Smooth muscle cell (in vitro differentiated cells): Measurements from ENCODE around the gene PHLPP1. TPM values are rescaled to one million over a fixed set of nuclear protein-coding genes. Genes with fewer than 3 reads are reported as not detected.

Experiments used
- DNase-seq: peaks from one replicate; lab custom pipeline; 2025; ENCODE audit not compliant: unreplicated experiment; lab: John Stamatoyannopoulos, UW
- H2AFZ ChIP-seq: fragments of 200-600 bp; sonication (generic); 2 replicates; pipeline ENCODE4 v1.6.0; 2016; ENCODE audit warnings: antibody characterized with exemption, low read depth, mild to moderate bottlenecking
- H3F3A ChIP-seq: fragments of 200-600 bp; sonication (generic); 2 replicates; pipeline ENCODE4 v1.6.0; 2017; ENCODE audit warnings: antibody characterized with exemption, low read depth
- H3K27ac ChIP-seq: fragments of 200-600 bp; sonication (generic); 2 replicates; pipeline ENCODE4 v1.5.1; 2016; ENCODE audit warnings: low read depth, mild to moderate bottlenecking
- H3K27me3 ChIP-seq: fragments of 200-600 bp; sonication (generic); 2 replicates; pipeline ENCODE4 v1.6.1; 2016; ENCODE audit warnings: low read depth, mild to moderate bottlenecking
- H3K36me3 ChIP-seq: fragments of 200-600 bp; sonication (generic); 2 replicates; pipeline ENCODE4 v1.5.1; 2016; ENCODE audit warnings: low read depth
- H3K4me1 ChIP-seq: fragments of 200-600 bp; sonication (generic); 2 replicates; pipeline ENCODE4 v1.5.1; 2016; ENCODE audit warnings: low read depth
- H3K4me2 ChIP-seq: fragments of 200-600 bp; sonication (generic); 2 replicates; pipeline ENCODE4 v1.6.0; 2016; ENCODE audit warnings: mild to moderate bottlenecking
- H3K4me3 ChIP-seq: fragments of 200-600 bp; sonication (generic); 2 replicates; pipeline ENCODE4 v1.5.1; 2016; ENCODE audit warnings: mild to moderate bottlenecking
- H3K79me2 ChIP-seq: fragments of 200-600 bp; sonication (generic); 2 replicates; pipeline ENCODE4 v1.6.0; 2016; ENCODE audit warnings: low read depth, mild to moderate bottlenecking
- H3K9ac ChIP-seq: fragments of 200-600 bp; sonication (generic); 2 replicates; pipeline ENCODE4 v1.6.0; 2016; ENCODE audit warnings: low read depth
- H3K9me3 ChIP-seq: fragments of 200-600 bp; sonication (generic); replicated peaks from 2 replicates; pipeline ENCODE4 v1.5.1; 2016; ENCODE audit warnings: low read depth
- H4K20me1 ChIP-seq: fragments of 200-600 bp; sonication (generic); 2 replicates; pipeline ENCODE4 v1.6.0; 2016; ENCODE audit warnings: low read depth
- WGBS: methylation state at CpG from one replicate; pipeline ENCODE4 v1.1.7; 2016; ENCODE audit warnings: low lambda C conversion rate; 5-methylcytosine and 5-hydroxymethylcytosine counted together
- polyA plus RNA-seq: library from polyadenylated mRNA; unstranded; fragments of >200 nt; fragmentation: Nextera tagmentation; extraction: Ambion mirVana; gene quantifications from 2 replicates; pipeline ENCODE4 v1.2.1, GENCODE V29; 2016
- total RNA-seq: library from RNA; depleted of rRNA; stranded (reverse); fragments of >200 nt; gene quantifications from 2 replicates; pipeline ENCODE4 v1.2.3, GENCODE V29; 2014
- TF ChIP-seq, protein P1 (sequence below): fragments of 200-600 bp; sonication (generic); IDR thresholded peaks from 2 replicates; pipeline ENCODE4 v1.5.1; 2017; ENCODE audit warnings: borderline replicate concordance, mild to moderate bottlenecking, antibody characterized with exemption; ENCODE audit not compliant: insufficient read depth, poor library complexity, severe bottlenecking

Gene PHLPP1
- total and polyA plus RNA-seq, 2 experiments from 2014 or later: 1.1 to 4.3 TPM

GRCh38 chr18:62784338-62784965 lies 69.1 kb downstream of the PHLPP1 start:
- Histone ChIP-seq H3K36me3 (no peaks in the 10 kb centered on the region), H3K4me1 (peaks cover 51% of the 10 kb centered on the region), H3K27ac (peak overlapping the region; percentile 78), H3K79me2 (peaks cover 35% of the 10 kb centered on the region), H3K27me3 (no peaks in the 10 kb centered on the region), H3F3A (peaks cover 8% of the 10 kb centered on the region), H3K9me3 (no peaks in the 10 kb centered on the region), H2AFZ (no peak overlapping the region), H3K9ac (peak overlapping the region; percentile 31), H4K20me1 (peaks cover 3% of the 10 kb centered on the region), H3K4me2 (peak overlapping the region; percentile 58), H3K4me3 (no peak overlapping the region)
- TF ChIP-seq, protein P1, sequence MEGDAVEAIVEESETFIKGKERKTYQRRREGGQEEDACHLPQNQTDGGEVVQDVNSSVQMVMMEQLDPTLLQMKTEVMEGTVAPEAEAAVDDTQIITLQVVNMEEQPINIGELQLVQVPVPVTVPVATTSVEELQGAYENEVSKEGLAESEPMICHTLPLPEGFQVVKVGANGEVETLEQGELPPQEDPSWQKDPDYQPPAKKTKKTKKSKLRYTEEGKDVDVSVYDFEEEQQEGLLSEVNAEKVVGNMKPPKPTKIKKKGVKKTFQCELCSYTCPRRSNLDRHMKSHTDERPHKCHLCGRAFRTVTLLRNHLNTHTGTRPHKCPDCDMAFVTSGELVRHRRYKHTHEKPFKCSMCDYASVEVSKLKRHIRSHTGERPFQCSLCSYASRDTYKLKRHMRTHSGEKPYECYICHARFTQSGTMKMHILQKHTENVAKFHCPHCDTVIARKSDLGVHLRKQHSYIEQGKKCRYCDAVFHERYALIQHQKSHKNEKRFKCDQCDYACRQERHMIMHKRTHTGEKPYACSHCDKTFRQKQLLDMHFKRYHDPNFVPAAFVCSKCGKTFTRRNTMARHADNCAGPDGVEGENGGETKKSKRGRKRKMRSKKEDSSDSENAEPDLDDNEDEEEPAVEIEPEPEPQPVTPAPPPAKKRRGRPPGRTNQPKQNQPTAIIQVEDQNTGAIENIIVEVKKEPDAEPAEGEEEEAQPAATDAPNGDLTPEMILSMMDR: no peak
- WGBS: 60% methylated on average over 4 of the region's 4 CpGs
- no peak for DNase-seq

- DNase-seq: no peak
- peak overlapping the region; percentile 31 for H3K9ac ChIP-seq
- H3K4me3 ChIP-seq: no peak overlapping the region
- 32% methylated on average over 3 of the region's 3 CpGs for WGBS
- H3K36me3 ChIP-seq: no peaks in the 10 kb centered on the region
- no peaks in the 10 kb centered on the region for H3K9me3 ChIP-seq
- H3K4me2 ChIP-seq: peak overlapping the region; percentile 58
- H3K27me3 ChIP-seq: no peaks in the 10 kb centered on the region
- peaks cover 3% of the 10 kb centered on the region for H4K20me1 ChIP-seq
- peaks cover 11% of the 10 kb centered on the region for H3F3A ChIP-seq
- peaks cover 51% of the 10 kb centered on the region for H3K4me1 ChIP-seq
- H2AFZ ChIP-seq: no peak overlapping the region
- peak overlapping the region; percentile 78 for H3K27ac ChIP-seq
- TF ChIP-seq, protein P1: no peak
- H3K79me2 ChIP-seq: peaks cover 31% of the 10 kb centered on the region
Observed at GRCh38 chr18:62784966-62785413, 69.6 kb downstream of the PHLPP1 start.

DNA sequence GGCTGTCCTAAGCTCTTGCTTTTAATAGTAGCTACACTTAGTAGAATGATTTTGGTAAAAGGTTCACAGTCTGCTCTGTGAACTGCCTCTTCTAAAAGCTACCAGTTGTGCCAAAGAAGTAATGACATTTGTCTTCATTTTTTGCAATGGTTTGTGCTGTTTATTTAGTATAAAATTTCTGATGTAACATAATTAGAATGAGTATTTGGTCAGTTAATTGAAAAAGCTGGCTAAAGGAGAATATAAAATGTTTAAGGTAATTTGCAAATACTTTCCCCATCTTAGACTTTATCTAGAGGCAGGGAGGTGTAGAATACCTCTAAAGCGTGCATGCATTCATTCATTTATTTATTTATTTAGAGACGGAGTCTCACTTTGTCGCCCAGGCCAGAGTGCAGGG lies 71.3 kb downstream of the PHLPP1 start:
- Histone ChIP-seq H3K36me3 (no peaks in the 10 kb centered on the region), H3K9ac (no peak overlapping the region), H3K4me2 (no peak overlapping the region), H3F3A (peaks cover 19% of the 10 kb centered on the region), H3K79me2 (peaks cover 28% of the 10 kb centered on the region), H3K27me3 (no peaks in the 10 kb centered on the region), H3K9me3 (no peaks in the 10 kb centered on the region), H4K20me1 (peaks cover 3% of the 10 kb centered on the region), H3K4me1 (peaks cover 64% of the 10 kb centered on the region), H3K4me3 (no peak overlapping the region), H2AFZ (no peak overlapping the region), H3K27ac (no peak overlapping the region)
- 99% methylated on average over 3 of the region's 3 CpGs for WGBS
- TF ChIP-seq, protein P1: no peak
- no peak for DNase-seq

GRCh38 chr18:62788111-62788510 lies 72.8 kb downstream of the PHLPP1 start:
- H3K36me3 ChIP-seq: no peaks in the 10 kb centered on the region
- TF ChIP-seq, protein P1: no peak
- WGBS: 55% methylated on average over 3 of the region's 3 CpGs

More at GRCh38 chr18:62788111-62788510, 72.8 kb downstream of the PHLPP1 start:
- H3K9ac ChIP-seq: no peak overlapping the region
- H3K4me3 ChIP-seq: no peak overlapping the region
- H3K4me2 ChIP-seq: peak overlapping the region; percentile 66
- no peak overlapping the region for H2AFZ ChIP-seq
- no peaks in the 10 kb centered on the region for H3K27me3 ChIP-seq
- H3K27ac ChIP-seq: no peak overlapping the region
- H3K4me1 ChIP-seq: peaks cover 64% of the 10 kb centered on the region
- H3F3A ChIP-seq: peaks cover 19% of the 10 kb centered on the region
- no peak for DNase-seq
- no peaks in the 10 kb centered on the region for H3K9me3 ChIP-seq
- H4K20me1 ChIP-seq: no peaks in the 10 kb centered on the region
- H3K79me2 ChIP-seq: peaks cover 20% of the 10 kb centered on the region
